Spinal cord (tissue), 10 donors: ENCODE data around the gene UNC13A. TPM values are rescaled to one million over a fixed set of nuclear protein-coding genes. Genes with fewer than 3 reads are reported as not detected.

Source experiments
- DNase-seq, 6 donors: peaks; one replicate each; pipeline versions ENCODE4 v3.0.0 to v3.0.0-alpha.2; 2013 to 2015; ENCODE audit warnings: low spot score in 6 of 6, low read depth in 4 of 6
- H3K27ac ChIP-seq: one replicate; pipeline ENCODE4 v1.5.1; 2013; ENCODE audit warnings: low read depth, low read length, control low read depth
- H3K27me3 ChIP-seq: one replicate; pipeline ENCODE4 v1.6.1; 2013; ENCODE audit warnings: low read length; ENCODE audit not compliant: control insufficient read depth, insufficient read depth
- H3K36me3 ChIP-seq: one replicate; pipeline ENCODE4 v1.6.1; 2013; ENCODE audit warnings: low read length; ENCODE audit not compliant: control insufficient read depth, insufficient read depth
- H3K4me1 ChIP-seq: one replicate; pipeline ENCODE4 v1.6.1; 2013; ENCODE audit warnings: low read length; ENCODE audit not compliant: control insufficient read depth, insufficient read depth
- H3K4me3 ChIP-seq: one replicate; pipeline ENCODE4 v1.5.1; 2013; ENCODE audit warnings: low read depth, low read length, control low read depth
- H3K9me3 ChIP-seq: one replicate; pipeline ENCODE4 v1.6.1; 2013; ENCODE audit warnings: low read length; ENCODE audit not compliant: control insufficient read depth, insufficient read depth
- WGBS: methylation state at CpG from one replicate; pipeline ENCODE4 v1.1.5; 2013; ENCODE audit warnings: missing lambda C conversion rate; ENCODE audit not compliant: insufficient coverage; 5-methylcytosine and 5-hydroxymethylcytosine counted together
- polyA plus RNA-seq, 2 donors: library from polyadenylated mRNA; unstranded; fragments of 120-200 nt; gene quantifications; one replicate each; pipeline ENCODE4 v1.2.1, GENCODE V29; 2013; ENCODE audit not compliant: insufficient read length in 2 of 2
- total RNA-seq, 2 donors: library from RNA; depleted of rRNA in 1 of 2; stranded (reverse); fragments of 120-200 nt in 1 of 2; fragments of >200 nt in 1 of 2; gene quantifications; one replicate each; pipeline versions ENCODE4 v1.2.3 to v1.2.4, GENCODE V29; 2013 to 2014
- donor health status: healthy.

Gene UNC13A
- total and polyA plus RNA-seq, 4 donors, result 11.2 to 57.4 (median 40.4) TPM

- no peak overlapping the region for H3K4me3 ChIP-seq
- WGBS, result 80% methylated on average over 2 of the region's 4 CpGs
- H3K27ac ChIP-seq, result no peak overlapping the region
- H3K27me3 ChIP-seq, result no peaks in the 10 kb centered on the region
- H3K9me3 ChIP-seq, result no peaks in the 10 kb centered on the region
- H3K36me3 ChIP-seq, result peaks cover 8% of the 10 kb centered on the region
- DNase-seq, result no peak
- H3K4me1 ChIP-seq, result peaks cover 17% of the 10 kb centered on the region
These were observed 28.3 kb upstream of the UNC13A start for GRCh38 chr19:17716309-17716929.

DNA sequence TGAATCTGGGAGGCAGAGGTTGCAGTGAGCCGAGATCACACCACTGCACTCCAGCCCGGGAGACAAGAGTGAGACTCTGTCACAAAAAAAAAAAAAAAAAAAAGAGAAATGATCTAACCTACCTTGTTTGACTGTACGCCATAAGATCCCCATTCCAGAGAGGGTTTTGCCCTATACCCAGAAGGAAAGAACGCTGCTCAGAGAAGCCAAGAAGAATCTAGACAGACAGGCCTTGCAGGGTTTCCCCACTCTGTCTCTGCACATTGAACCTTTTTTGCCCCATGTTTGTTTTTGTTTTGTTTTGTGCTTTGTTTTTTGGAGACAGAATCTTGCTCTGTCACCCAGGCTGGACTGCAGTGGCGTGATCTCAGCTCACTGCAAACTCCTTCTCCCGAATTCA lies 23.7 kb upstream of the UNC13A start:
- Histone ChIP-seq H3K4me1 (peaks cover under 1% of the 10 kb centered on the region), H3K4me3 (no peak overlapping the region), H3K27me3 (no peaks in the 10 kb centered on the region), H3K36me3 (no peaks in the 10 kb centered on the region), H3K27ac (no peak overlapping the region), H3K9me3 (no peaks in the 10 kb centered on the region)
- 94% methylated on average over 2 of the region's 6 CpGs for WGBS
- no peak for DNase-seq

- Histone ChIP-seq H3K27me3 (no peaks in the 10 kb centered on the region), H3K4me1 (peaks cover 6% of the 10 kb centered on the region), H3K36me3 (no peaks in the 10 kb centered on the region), H3K4me3 (peak overlapping the region; percentile 5), H3K27ac (no peak overlapping the region), H3K9me3 (no peaks in the 10 kb centered on the region)
- peak in 2 of 6 donors; percentile 75 to 87 for DNase-seq
- WGBS, result 7% methylated on average over 16 of the region's 17 CpGs
These were observed 18.6 kb upstream of the UNC13A start for GRCh38 chr19:17706750-17707181.

GRCh38 chr19:17703824-17704463 lies 15.8 kb upstream of the UNC13A start:
- H3K4me3 ChIP-seq, result no peak overlapping the region
- H3K9me3 ChIP-seq, result no peaks in the 10 kb centered on the region
- WGBS, result 27% methylated on average over 4 of the region's 11 CpGs
- H3K36me3 ChIP-seq, result no peaks in the 10 kb centered on the region
- peaks cover 6% of the 10 kb centered on the region for H3K4me1 ChIP-seq
- H3K27ac ChIP-seq, result no peak overlapping the region
- DNase-seq, result peak in 2 of 6 donors; percentile 37 to 55
- no peaks in the 10 kb centered on the region for H3K27me3 ChIP-seq

GRCh38 chr19:17695198-17695597 lies 7.0 kb upstream of the UNC13A start:
- DNase-seq, result no peak
- H3K4me1 ChIP-seq, result no peaks in the 10 kb centered on the region
- H3K9me3 ChIP-seq, result no peaks in the 10 kb centered on the region
- WGBS, result no CpG with 5 or more reads among the region's 2 CpGs
- no peak overlapping the region for H3K27ac ChIP-seq
- no peaks in the 10 kb centered on the region for H3K27me3 ChIP-seq
- H3K36me3 ChIP-seq, result no peaks in the 10 kb centered on the region
- H3K4me3 ChIP-seq, result no peak overlapping the region

- H3K27me3 ChIP-seq, result no peaks in the 10 kb centered on the region
- WGBS, result 57% methylated on average over 1 of the region's 4 CpGs
- no peak for DNase-seq
- H3K27ac ChIP-seq, result no peak overlapping the region
- no peak overlapping the region for H3K4me3 ChIP-seq
- no peaks in the 10 kb centered on the region for H3K9me3 ChIP-seq
- H3K4me1 ChIP-seq, result peaks cover 15% of the 10 kb centered on the region
- no peaks in the 10 kb centered on the region for H3K36me3 ChIP-seq
These were observed 4.4 kb upstream of the UNC13A start for GRCh38 chr19:17692566-17692965.

DNA sequence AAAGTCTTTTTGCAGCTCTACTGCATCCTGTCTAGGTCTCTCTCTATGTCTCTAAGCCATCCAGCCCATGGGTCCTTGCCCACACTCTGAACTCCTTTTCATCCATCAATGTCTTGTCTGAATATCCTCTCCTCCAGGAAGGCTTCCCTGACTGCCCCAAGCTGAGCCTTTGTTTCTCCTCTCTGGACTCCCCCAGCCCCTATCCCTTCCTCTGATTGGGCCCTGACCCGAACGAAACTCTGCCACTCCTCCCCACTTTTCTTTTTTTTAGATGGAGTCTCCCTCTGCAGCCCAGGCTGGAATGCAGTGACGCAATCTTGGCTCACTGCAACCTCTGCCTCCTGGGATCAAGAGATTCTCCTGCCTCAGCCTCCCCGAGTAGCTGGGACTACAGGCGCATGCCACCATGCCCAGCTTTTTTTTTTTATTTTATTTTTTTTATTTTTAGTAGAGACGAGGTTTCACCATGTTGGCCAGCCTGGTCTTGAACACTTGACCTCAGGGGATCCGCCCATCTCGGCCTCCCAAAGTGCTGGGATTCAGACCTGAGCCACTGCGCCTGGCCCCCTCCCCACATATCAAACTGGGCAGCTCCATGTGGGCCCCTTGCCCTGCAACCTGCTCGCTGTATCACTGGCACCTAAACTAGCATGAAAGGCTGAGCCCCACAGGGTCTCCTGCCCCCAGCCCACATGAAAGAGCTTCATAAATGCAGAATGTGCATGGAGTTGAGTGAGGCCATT lies 870 bp upstream of the UNC13A start:
- 51% methylated on average over 7 of the region's 10 CpGs for WGBS
- Histone ChIP-seq H3K27me3 (peaks cover 5% of the 10 kb centered on the region), H3K27ac (no peak overlapping the region), H3K4me3 (peak overlapping the region; percentile 24), H3K9me3 (no peaks in the 10 kb centered on the region), H3K36me3 (no peaks in the 10 kb centered on the region), H3K4me1 (peaks cover 33% of the 10 kb centered on the region)
- no peak for DNase-seq

GRCh38 chr19:17687141-17687856 lies 855 bp downstream of the UNC13A start:
- no peaks in the 10 kb centered on the region for H3K36me3 ChIP-seq
- no peak overlapping the region for H3K27ac ChIP-seq
- no peaks in the 10 kb centered on the region for H3K9me3 ChIP-seq
- 0% methylated on average over 16 of the region's 24 CpGs for WGBS
- peaks cover 33% of the 10 kb centered on the region for H3K4me1 ChIP-seq
- peak in 1 of 6 donors; percentile 26 for DNase-seq
- peaks cover 5% of the 10 kb centered on the region for H3K27me3 ChIP-seq
- H3K4me3 ChIP-seq, result peak overlapping the region; percentile 45

GRCh38 chr19:17686592-17687024 lies 1.5 kb downstream of the UNC13A start:
- Histone ChIP-seq H3K27me3 (peaks cover 5% of the 10 kb centered on the region), H3K4me1 (peaks cover 34% of the 10 kb centered on the region), H3K4me3 (peak overlapping the region; percentile 45), H3K36me3 (no peaks in the 10 kb centered on the region), H3K9me3 (no peaks in the 10 kb centered on the region), H3K27ac (no peak overlapping the region)
- WGBS, result 0% methylated on average over 11 of the region's 28 CpGs
- peak in 2 of 6 donors; percentile 56 to 69 for DNase-seq
